OCI-LY1 (cell line): ENCODE measurements around the gene OPRD1.

Source experiments
- H2AFZ ChIP-seq: fragments of 200-600 bp; sonication (generic), shearing (Covaris generic); 2 replicates; pipeline ENCODE4 v1.6.0; 2014; ENCODE audit warnings: antibody characterized with exemption, mild to moderate bottlenecking, low read length
- H3F3A ChIP-seq: fragments of 200-600 bp; sonication (generic), shearing (Covaris generic); 2 replicates; pipeline ENCODE4 v1.6.0; 2014; ENCODE audit warnings: mild to moderate bottlenecking, antibody characterized with exemption, low read length, moderate library complexity; ENCODE audit not compliant: insufficient read depth
- H3K27ac ChIP-seq: fragments of 200-600 bp; sonication (generic); 2 replicates; pipeline ENCODE4 v1.5.1; 2014; ENCODE audit warnings: low read length, mixed run types, mild to moderate bottlenecking, low read depth; ENCODE audit not compliant: poor library complexity, severe bottlenecking
- H3K27me3 ChIP-seq: fragments of 200-600 bp; sonication (generic); 2 replicates; pipeline ENCODE4 v1.6.0; 2014; ENCODE audit warnings: antibody characterized with exemption, mild to moderate bottlenecking, low read length, moderate library complexity; ENCODE audit not compliant: insufficient read depth
- H3K36me3 ChIP-seq: fragments of 200-600 bp; sonication (generic); 2 replicates; pipeline ENCODE4 v1.6.1; 2014; ENCODE audit warnings: mild to moderate bottlenecking, antibody characterized with exemption, low read length, moderate library complexity, mixed read lengths; ENCODE audit not compliant: insufficient read depth
- H3K4me1 ChIP-seq: fragments of 200-600 bp; sonication (generic); 2 replicates; pipeline ENCODE4 v1.5.1; 2014; ENCODE audit warnings: mild to moderate bottlenecking, low read length, moderate library complexity; ENCODE audit not compliant: insufficient read depth, severe bottlenecking
- H3K4me2 ChIP-seq: fragments of 200-600 bp; sonication (generic), shearing (Covaris generic); 2 replicates; pipeline ENCODE4 v1.6.1; 2014; ENCODE audit warnings: low read length
- H3K4me3 ChIP-seq: fragments of 200-600 bp; sonication (generic); 2 replicates; pipeline ENCODE4 v1.5.1; 2014; ENCODE audit warnings: low read length, low read depth, mild to moderate bottlenecking, mixed read lengths; ENCODE audit not compliant: poor library complexity, severe bottlenecking
- H3K79me2 ChIP-seq: fragments of 200-600 bp; shearing (Covaris generic); 2 replicates; pipeline ENCODE4 v1.6.1; 2016; ENCODE audit warnings: mixed run types, low read length, mixed read lengths; ENCODE audit not compliant: insufficient read depth
- H3K9ac ChIP-seq: fragments of 200-600 bp; sonication (generic), shearing (Covaris generic); 2 replicates; pipeline ENCODE4 v1.6.1; 2014; ENCODE audit warnings: mild to moderate bottlenecking, low read length, mixed read lengths
- H3K9me2 ChIP-seq: fragments of 200-600 bp; sonication (generic), shearing (Covaris generic); 2 replicates; pipeline ENCODE4 v1.6.1; 2014; ENCODE audit warnings: low read depth, mild to moderate bottlenecking, low read length, mixed read lengths
- H3K9me3 ChIP-seq: fragments of 200-600 bp; shearing (Covaris generic); 2 replicates; pipeline ENCODE4 v1.6.1; 2014; ENCODE audit warnings: low read length, mixed read lengths
- H4K20me1 ChIP-seq: fragments of 200-600 bp; sonication (generic), shearing (Covaris generic); 2 replicates; pipeline ENCODE4 v1.6.0; 2016; ENCODE audit warnings: mild to moderate bottlenecking, low read length; ENCODE audit not compliant: insufficient read depth
- CTCF ChIP-seq: fragments of 200-600 bp; sonication (generic), shearing (Covaris generic); IDR thresholded peaks from 2 replicates; pipeline ENCODE4 v1.5.1; 2017; ENCODE audit warnings: mild to moderate bottlenecking, antibody characterized with exemption, low read length, moderate library complexity, mixed read lengths
- EZH2 ChIP-seq: fragments of 200-600 bp; sonication (generic), shearing (Covaris generic); IDR thresholded peaks from 2 replicates; pipeline ENCODE4 v1.8.0; 2017; ENCODE audit warnings: borderline replicate concordance, mixed run types, mild to moderate bottlenecking, antibody characterized with exemption, low read length, moderate library complexity, mixed read lengths

The OPRD1 gene

GRCh38 chr1:28830814-28831213 is 18.8 kb downstream of the OPRD1 start:
- Histone ChIP-seq H3K4me1 (no peaks in the 10 kb centered on the region), H3K9ac (no peak overlapping the region), H3K27me3 (peaks cover 2% of the 10 kb centered on the region; the same call in 1 of the 2 replicates), H2AFZ (no peak overlapping the region), H3K36me3 (no peaks in the 10 kb centered on the region), H3K9me3 (no peaks in the 10 kb centered on the region), H3K4me2 (no peak overlapping the region), H4K20me1 (no peaks in the 10 kb centered on the region), H3K4me3 (no peak overlapping the region), H3K9me2 (no peaks in the 10 kb centered on the region), H3K27ac (no peak overlapping the region), H3F3A (no peaks in the 10 kb centered on the region), H3K79me2 (no peaks in the 10 kb centered on the region)
- TF ChIP-seq CTCF (no peak), EZH2 (no peak)

GRCh38 chr1:28832966-28833365 is 21.0 kb downstream of the OPRD1 start:
- no peaks in the 10 kb centered on the region for H3K4me1 ChIP-seq
- no peak overlapping the region for H3K4me3 ChIP-seq
- H2AFZ ChIP-seq: no peak overlapping the region
- no peaks in the 10 kb centered on the region for H3K36me3 ChIP-seq
- no peaks in the 10 kb centered on the region for H4K20me1 ChIP-seq
- no peak overlapping the region for H3K27ac ChIP-seq
- no peak for TF ChIP-seq EZH2
- H3K9me3 ChIP-seq: no peaks in the 10 kb centered on the region
- H3K9ac ChIP-seq: no peak overlapping the region
- H3F3A ChIP-seq: no peaks in the 10 kb centered on the region
- H3K9me2 ChIP-seq: no peaks in the 10 kb centered on the region
- H3K4me2 ChIP-seq: no peak overlapping the region
- no peaks in the 10 kb centered on the region for H3K27me3 ChIP-seq
- H3K79me2 ChIP-seq: no peaks in the 10 kb centered on the region

GRCh38 chr1:28833381-28833780 is 21.4 kb downstream of the OPRD1 start:
- Histone ChIP-seq H3K9ac (no peak overlapping the region), H3K36me3 (no peaks in the 10 kb centered on the region), H3K4me1 (no peaks in the 10 kb centered on the region), H3K79me2 (no peaks in the 10 kb centered on the region), H3K27ac (no peak overlapping the region), H2AFZ (no peak overlapping the region), H3K4me3 (no peak overlapping the region), H3K4me2 (no peak overlapping the region), H3K27me3 (no peaks in the 10 kb centered on the region), H4K20me1 (no peaks in the 10 kb centered on the region; the same call in 1 of the 2 replicates), H3F3A (no peaks in the 10 kb centered on the region), H3K9me2 (no peaks in the 10 kb centered on the region), H3K9me3 (no peaks in the 10 kb centered on the region)
- TF ChIP-seq CTCF: no peak
- no peak for TF ChIP-seq EZH2

GRCh38 chr1:28835237-28835650 is 23.3 kb downstream of the OPRD1 start:
- Histone ChIP-seq H3K79me2 (no peaks in the 10 kb centered on the region), H3K9me2 (no peaks in the 10 kb centered on the region), H3K4me1 (no peaks in the 10 kb centered on the region), H2AFZ (no peak overlapping the region), H3F3A (no peaks in the 10 kb centered on the region), H3K9me3 (no peaks in the 10 kb centered on the region), H3K9ac (no peak overlapping the region), H3K36me3 (no peaks in the 10 kb centered on the region), H3K4me2 (no peak overlapping the region), H3K4me3 (no peak overlapping the region), H4K20me1 (no peaks in the 10 kb centered on the region; the same call in 1 of the 2 replicates), H3K27ac (no peak overlapping the region), H3K27me3 (no peaks in the 10 kb centered on the region)
- no peak for TF ChIP-seq CTCF
- TF ChIP-seq EZH2: no peak
